Liver (tissue), 9 donors: ENCODE measurements around the gene PAQR9. TPM values are rescaled to one million over a fixed set of nuclear protein-coding genes. Genes with fewer than 3 reads are reported as not detected.

Experiments
- DNase-seq: peaks from one replicate; pipeline ENCODE4 v3.0.0-alpha.2; 2017; ENCODE audit warnings: low spot score
- H3K27ac ChIP-seq, 2 donors: one replicate each; pipeline ENCODE4 v1.7.0; 2013; ENCODE audit warnings: inconsistent platforms in 2 of 2, low read length in 2 of 2, control low read depth in 1 of 2, low read depth in 1 of 2, mild to moderate bottlenecking in 1 of 2
- H3K27me3 ChIP-seq, 4 donors: one replicate each; pipeline versions ENCODE4 v1.6.1 to v1.7.0; 2013; ENCODE audit warnings: low read length in 3 of 4, inconsistent platforms in 1 of 4, mild to moderate bottlenecking in 1 of 4, moderate library complexity in 1 of 4; ENCODE audit not compliant: control insufficient read depth in 4 of 4, insufficient read depth in 4 of 4
- H3K36me3 ChIP-seq, 4 donors: one replicate each; pipeline versions ENCODE4 v1.6.1 to v1.7.0; 2013; ENCODE audit warnings: low read length in 3 of 4, mild to moderate bottlenecking in 3 of 4, low read depth in 1 of 4, moderate library complexity in 1 of 4; ENCODE audit not compliant: control insufficient read depth in 4 of 4, insufficient read depth in 3 of 4
- H3K4me1 ChIP-seq, 4 donors: one replicate each; pipeline versions ENCODE4 v1.6.1 to v1.7.0; 2013; ENCODE audit warnings: low read length in 3 of 4, mild to moderate bottlenecking in 3 of 4, moderate library complexity in 1 of 4; ENCODE audit not compliant: control insufficient read depth in 4 of 4, insufficient read depth in 4 of 4
- H3K4me3 ChIP-seq, 3 donors: one replicate each; pipeline versions ENCODE4 v1.6.1 to v1.7.0; 2013; ENCODE audit warnings: low read length in 3 of 3, control low read depth in 1 of 3, low read depth in 1 of 3, mild to moderate bottlenecking in 1 of 3
- H3K9ac ChIP-seq, 2 donors: one replicate each; pipeline ENCODE4 v1.7.0; 2013; ENCODE audit warnings: low read length in 2 of 2, mild to moderate bottlenecking in 2 of 2, moderate library complexity in 2 of 2, control low read depth in 1 of 2, low read depth in 1 of 2
- H3K9me3 ChIP-seq, 4 donors: one replicate each; pipeline versions ENCODE4 v1.6.1 to v1.7.0; 2013; ENCODE audit warnings: low read length in 3 of 4; ENCODE audit not compliant: control insufficient read depth in 4 of 4
- CTCF ChIP-seq: fragments of 150-350 bp; IDR thresholded peaks from 2 replicates; pipeline ENCODE4 v1.5.1; 2017; ENCODE audit warnings: improper control_type of control experiment, low read depth, low read length; ENCODE audit not compliant: missing input control
- EGR1 ChIP-seq, 2 donors: IDR thresholded peaks; 2 replicates each; pipeline ENCODE4 v1.6.1; 2016 to 2018; ENCODE audit warnings: antibody characterized with exemption in 2 of 2, low read depth in 2 of 2
- FOXA1 ChIP-seq: IDR thresholded peaks from 2 replicates; pipeline ENCODE4 v1.6.1; 2016; ENCODE audit warnings: antibody characterized with exemption
- FOXA2 ChIP-seq: IDR thresholded peaks from 2 replicates; pipeline ENCODE4 v1.6.1; 2016; ENCODE audit warnings: antibody characterized with exemption
- GABPA ChIP-seq, 2 donors: IDR thresholded peaks in 1 of 2; conservative IDR thresholded peaks in 1 of 2; 2 replicates each; pipeline ENCODE4 v1.6.1; 2016; ENCODE audit warnings: antibody characterized with exemption in 2 of 2, mild to moderate bottlenecking in 1 of 2, moderate library complexity in 1 of 2
- HNF4A ChIP-seq, 2 donors: conservative IDR thresholded peaks; 2 replicates each; pipeline ENCODE4 v1.6.1; 2016; ENCODE audit warnings: antibody characterized with exemption in 2 of 2, mild to moderate bottlenecking in 2 of 2
- HNF4G ChIP-seq: IDR thresholded peaks from 2 replicates; pipeline ENCODE4 v1.6.1; 2016; ENCODE audit warnings: antibody characterized with exemption
- JUND ChIP-seq, 2 donors: IDR thresholded peaks; 2 replicates each; pipeline ENCODE4 v1.6.1; 2016; ENCODE audit warnings: antibody characterized with exemption in 2 of 2
- NR2F2 ChIP-seq: IDR thresholded peaks from 2 replicates; pipeline ENCODE4 v1.6.1; 2016; ENCODE audit warnings: antibody characterized with exemption
- RAD21 ChIP-seq, 2 donors: IDR thresholded peaks; 2 replicates each; pipeline ENCODE4 v1.6.1; 2016; ENCODE audit warnings: antibody characterized with exemption in 2 of 2, mild to moderate bottlenecking in 2 of 2
- RXRA ChIP-seq, 2 donors: IDR thresholded peaks; 2 replicates each; pipeline ENCODE4 v1.6.1; 2017 to 2018; ENCODE audit warnings: antibody characterized with exemption in 2 of 2, mild to moderate bottlenecking in 1 of 2
- SP1 ChIP-seq: IDR thresholded peaks from 2 replicates; pipeline ENCODE4 v1.6.1; 2018; ENCODE audit warnings: antibody characterized with exemption, mild to moderate bottlenecking
- TAF1 ChIP-seq: conservative IDR thresholded peaks from 2 replicates; pipeline ENCODE4 v1.6.1; 2016; ENCODE audit warnings: antibody characterized with exemption, mild to moderate bottlenecking
- YY1 ChIP-seq: IDR thresholded peaks from 2 replicates; pipeline ENCODE4 v1.6.1; 2016; ENCODE audit warnings: antibody characterized with exemption, mild to moderate bottlenecking
- WGBS: extraction: QIAGEN DNeasy Blood & Tissue Kit; methylation state at CpG from one replicate; pipeline ENCODE4 v1.1.7; 2013; 5-methylcytosine and 5-hydroxymethylcytosine counted together
- polyA plus RNA-seq, 2 donors: library from polyadenylated mRNA; stranded (reverse) in 1 of 2; unstranded in 1 of 2; fragments of 200-250 nt in 1 of 2; fragments of >200 nt in 1 of 2; fragmentation: Nextera tagmentation in 1 of 2; extraction: Ambion mirVana in 1 of 2; gene quantifications; one replicate each; pipeline versions ENCODE4 v1.2.1 to v1.2.3, GENCODE V29; 2013 to 2015
- total RNA-seq, 2 donors: library from RNA; depleted of rRNA; stranded (reverse); fragments of >200 nt; gene quantifications; one replicate each; pipeline ENCODE4 v1.2.3, GENCODE V29; 2014
- TF ChIP-seq, protein P1 (sequence below): IDR thresholded peaks from 2 replicates; pipeline ENCODE4 v1.6.1; 2016; ENCODE audit warnings: antibody characterized with exemption
- TF ChIP-seq, protein P2 (sequence below): IDR thresholded peaks from 2 replicates; pipeline ENCODE4 v1.6.1; 2016; ENCODE audit warnings: antibody characterized with exemption
- TF ChIP-seq, protein P3 (sequence below): IDR thresholded peaks from 2 replicates; pipeline ENCODE4 v1.6.1; 2016; ENCODE audit warnings: antibody characterized with exemption, mild to moderate bottlenecking
- donor health status: healthy.
- donor health status: healthy.
- donor health status: healthy.
- donor health status: healthy.
- donor health status: healthy.

Gene PAQR9
- total and polyA plus RNA-seq, 4 donors = 3.6 to 24.3 (median 12.6) TPM

DNA sequence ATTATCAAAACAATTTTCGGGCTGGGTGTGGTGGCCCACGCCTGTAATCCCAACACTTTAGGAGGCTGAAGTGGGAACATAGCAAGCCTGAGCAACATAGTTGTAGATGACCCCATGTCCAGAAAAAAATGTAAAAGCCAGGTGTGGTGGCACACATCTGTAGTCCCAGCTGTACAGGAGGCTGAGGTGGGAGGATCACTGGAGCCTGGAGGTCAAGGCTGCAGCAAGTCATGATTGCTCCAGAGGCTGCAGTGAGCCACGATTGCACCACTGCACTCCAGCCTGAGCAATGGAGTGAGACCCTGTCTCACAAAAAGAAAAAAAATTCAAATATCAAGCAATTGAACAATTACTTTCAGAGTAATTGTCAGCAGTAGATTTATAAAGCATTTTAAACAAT is 8.0 kb upstream of the PAQR9 start:
- Histone ChIP-seq H3K4me3 (no peak overlapping the region), H3K9me3 (no peaks in the 10 kb centered on the region), H3K36me3 (no peaks in the 10 kb centered on the region), H3K27me3 (no peaks in the 10 kb centered on the region), H3K9ac (no peak overlapping the region), H3K27ac (no peak overlapping the region), H3K4me1 (peaks cover 2 to 28% (median 25%) of the 10 kb centered on the region in 4 donors)
- WGBS = 79% methylated on average over 3 of the region's 3 CpGs
- TF ChIP-seq, protein P1, sequence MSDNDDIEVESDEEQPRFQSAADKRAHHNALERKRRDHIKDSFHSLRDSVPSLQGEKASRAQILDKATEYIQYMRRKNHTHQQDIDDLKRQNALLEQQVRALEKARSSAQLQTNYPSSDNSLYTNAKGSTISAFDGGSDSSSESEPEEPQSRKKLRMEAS = no peak
- TF ChIP-seq FOXA1 = no peak
- no peak for TF ChIP-seq RAD21 (IDR thresholded peaks at IDR 0.05)
- no peak for TF ChIP-seq JUND (IDR thresholded peaks at IDR 0.05)
- no peak for TF ChIP-seq CTCF
- no peak for TF ChIP-seq SP1
- TF ChIP-seq YY1 = no peak
- TF ChIP-seq, protein P2, sequence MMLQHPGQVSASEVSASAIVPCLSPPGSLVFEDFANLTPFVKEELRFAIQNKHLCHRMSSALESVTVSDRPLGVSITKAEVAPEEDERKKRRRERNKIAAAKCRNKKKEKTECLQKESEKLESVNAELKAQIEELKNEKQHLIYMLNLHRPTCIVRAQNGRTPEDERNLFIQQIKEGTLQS = no peak
- TF ChIP-seq HNF4G = no peak
- TF ChIP-seq TAF1 = no peak
- TF ChIP-seq RXRA (IDR thresholded peaks at IDR 0.05) = no peak
- TF ChIP-seq GABPA (IDR thresholded peaks at IDR 0.05 in 1 of 2, conservative IDR thresholded peaks at IDR 0.05 in 1 of 2) = no peak
- TF ChIP-seq NR2F2 = no peak
- TF ChIP-seq EGR1 (IDR thresholded peaks at IDR 0.05; ENCODE audit: low read depth in 2 of 2) = no peak
- TF ChIP-seq, protein P3, sequence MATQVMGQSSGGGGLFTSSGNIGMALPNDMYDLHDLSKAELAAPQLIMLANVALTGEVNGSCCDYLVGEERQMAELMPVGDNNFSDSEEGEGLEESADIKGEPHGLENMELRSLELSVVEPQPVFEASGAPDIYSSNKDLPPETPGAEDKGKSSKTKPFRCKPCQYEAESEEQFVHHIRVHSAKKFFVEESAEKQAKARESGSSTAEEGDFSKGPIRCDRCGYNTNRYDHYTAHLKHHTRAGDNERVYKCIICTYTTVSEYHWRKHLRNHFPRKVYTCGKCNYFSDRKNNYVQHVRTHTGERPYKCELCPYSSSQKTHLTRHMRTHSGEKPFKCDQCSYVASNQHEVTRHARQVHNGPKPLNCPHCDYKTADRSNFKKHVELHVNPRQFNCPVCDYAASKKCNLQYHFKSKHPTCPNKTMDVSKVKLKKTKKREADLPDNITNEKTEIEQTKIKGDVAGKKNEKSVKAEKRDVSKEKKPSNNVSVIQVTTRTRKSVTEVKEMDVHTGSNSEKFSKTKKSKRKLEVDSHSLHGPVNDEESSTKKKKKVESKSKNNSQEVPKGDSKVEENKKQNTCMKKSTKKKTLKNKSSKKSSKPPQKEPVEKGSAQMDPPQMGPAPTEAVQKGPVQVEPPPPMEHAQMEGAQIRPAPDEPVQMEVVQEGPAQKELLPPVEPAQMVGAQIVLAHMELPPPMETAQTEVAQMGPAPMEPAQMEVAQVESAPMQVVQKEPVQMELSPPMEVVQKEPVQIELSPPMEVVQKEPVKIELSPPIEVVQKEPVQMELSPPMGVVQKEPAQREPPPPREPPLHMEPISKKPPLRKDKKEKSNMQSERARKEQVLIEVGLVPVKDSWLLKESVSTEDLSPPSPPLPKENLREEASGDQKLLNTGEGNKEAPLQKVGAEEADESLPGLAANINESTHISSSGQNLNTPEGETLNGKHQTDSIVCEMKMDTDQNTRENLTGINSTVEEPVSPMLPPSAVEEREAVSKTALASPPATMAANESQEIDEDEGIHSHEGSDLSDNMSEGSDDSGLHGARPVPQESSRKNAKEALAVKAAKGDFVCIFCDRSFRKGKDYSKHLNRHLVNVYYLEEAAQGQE = no peak
- DNase-seq = no peak

DNA sequence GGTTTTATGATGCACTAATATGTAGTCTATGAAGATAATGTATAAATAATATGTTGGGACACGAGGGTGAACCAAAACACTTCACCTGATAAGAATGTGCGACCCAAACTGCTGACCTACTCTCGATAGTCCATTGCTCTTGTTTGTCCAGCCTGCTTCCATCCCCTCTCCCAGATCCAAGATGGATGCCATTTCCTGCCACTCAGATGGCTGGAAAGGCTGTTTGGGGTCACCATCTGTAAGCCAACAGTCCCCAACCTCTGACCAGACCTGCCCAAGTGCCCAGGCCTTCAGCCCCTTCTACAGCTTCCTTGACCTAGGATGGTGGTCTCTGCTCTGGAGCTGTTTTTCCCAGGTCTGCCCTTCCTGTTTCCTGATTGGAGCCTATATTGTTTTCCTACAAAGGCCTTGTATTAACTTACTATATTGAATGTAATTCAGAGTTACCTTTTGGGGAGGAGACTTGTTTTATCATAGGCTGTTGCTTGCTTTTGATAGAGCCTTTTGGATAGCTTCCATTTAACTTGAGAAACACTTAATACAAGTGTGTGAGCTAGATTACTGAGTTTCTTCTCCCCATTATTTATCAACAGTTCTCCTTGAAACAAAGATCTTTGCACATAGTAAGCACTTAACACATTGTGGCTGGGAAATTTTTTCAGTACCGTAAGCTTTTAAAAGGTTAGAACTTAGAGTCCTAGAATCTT is 5.0 kb upstream of the PAQR9 start:
- H3K36me3 ChIP-seq = no peaks in the 10 kb centered on the region
- H3K27ac ChIP-seq = no peak overlapping the region
- H3K27me3 ChIP-seq = no peaks in the 10 kb centered on the region
- H3K4me3 ChIP-seq = no peak overlapping the region
- 86% methylated on average over 4 of the region's 4 CpGs for WGBS
- no peak overlapping the region for H3K9ac ChIP-seq
- peaks cover 2 to 30% (median 24%) of the 10 kb centered on the region in 4 donors for H3K4me1 ChIP-seq
- no peaks in the 10 kb centered on the region for H3K9me3 ChIP-seq
- no peak for DNase-seq
- TF ChIP-seq NR2F2 (no peak), TAF1 (no peak), JUND (IDR thresholded peaks at IDR 0.05) (no peak), RXRA (IDR thresholded peaks at IDR 0.05) (no peak), CTCF (no peak), HNF4G (no peak), FOXA2 (no peak), SP1 (no peak), EGR1 (IDR thresholded peaks at IDR 0.05; ENCODE audit: low read depth in 2 of 2) (no peak), RAD21 (IDR thresholded peaks at IDR 0.05) (no peak), YY1 (no peak), HNF4A (conservative IDR thresholded peaks at IDR 0.05) (no peak), FOXA1 (no peak)
- TF ChIP-seq, protein P1 = no peak
- TF ChIP-seq, protein P3 = no peak
- TF ChIP-seq, protein P2 = no peak
